Thoracic aorta (tissue), 2 donors: ENCODE results near the gene SORCS1. TPM values are rescaled to one million over a fixed set of nuclear protein-coding genes. Genes with fewer than 3 reads are reported as not detected.

Experiments used
- ATAC-seq: fragments of 150-250 bp; one replicate; pipeline ENCODE4 v1.8.0; 2017; ENCODE audit warnings: low read depth; ENCODE audit not compliant: insufficient number of reproducible peaks, low FRiP score
- DNase-seq: peaks from one replicate; pipeline ENCODE4 v3.0.0-alpha.2; 2020; ENCODE audit warnings: low spot score
- H3K27ac ChIP-seq, 2 donors: fragments of 200-600 bp; sonication (generic); 1 replicate in 1 of 2; 2 replicates in 1 of 2; pipeline ENCODE4 v1.5.1; 2016; ENCODE audit warnings: mild to moderate bottlenecking in 2 of 2, moderate library complexity in 2 of 2
- H3K27me3 ChIP-seq: fragments of 200-600 bp; sonication (generic); replicated peaks from 2 replicates; pipeline ENCODE4 v1.6.0; 2016; ENCODE audit warnings: mild to moderate bottlenecking; ENCODE audit not compliant: insufficient read depth
- H3K36me3 ChIP-seq: fragments of 200-600 bp; sonication (generic); one replicate; pipeline ENCODE4 v1.5.1; 2016
- H3K4me1 ChIP-seq, 2 donors: fragments of 200-600 bp; sonication (generic); 1 replicate in 1 of 2; 2 replicates in 1 of 2; pipeline versions ENCODE4 v1.5.1 to v1.6.0; 2016; ENCODE audit warnings: low read depth in 2 of 2, mild to moderate bottlenecking in 1 of 2; ENCODE audit not compliant: control insufficient read depth in 1 of 2
- H3K4me3 ChIP-seq: fragments of 200-600 bp; sonication (generic); 2 replicates; pipeline ENCODE4 v1.5.1; 2016; ENCODE audit warnings: mild to moderate bottlenecking
- H3K9me3 ChIP-seq: fragments of 200-600 bp; sonication (generic); 2 replicates; pipeline ENCODE4 v1.5.1; 2016
- total RNA-seq, 2 donors: library from RNA; depleted of rRNA; stranded (reverse); fragments of >200 nt; gene quantifications; one replicate each; pipeline versions ENCODE4 v1.1.0 to v1.2.3, GENCODE V29; 2016
- TF ChIP-seq, protein P1 (sequence below): fragments of 200-600 bp; sonication (generic); IDR thresholded peaks from one replicate; pipeline ENCODE4 v1.5.1; 2019; ENCODE audit warnings: antibody characterized with exemption

Gene SORCS1
- total RNA-seq, 2 donors from 2014 or later: 0.27 to 1.1 TPM

DNA sequence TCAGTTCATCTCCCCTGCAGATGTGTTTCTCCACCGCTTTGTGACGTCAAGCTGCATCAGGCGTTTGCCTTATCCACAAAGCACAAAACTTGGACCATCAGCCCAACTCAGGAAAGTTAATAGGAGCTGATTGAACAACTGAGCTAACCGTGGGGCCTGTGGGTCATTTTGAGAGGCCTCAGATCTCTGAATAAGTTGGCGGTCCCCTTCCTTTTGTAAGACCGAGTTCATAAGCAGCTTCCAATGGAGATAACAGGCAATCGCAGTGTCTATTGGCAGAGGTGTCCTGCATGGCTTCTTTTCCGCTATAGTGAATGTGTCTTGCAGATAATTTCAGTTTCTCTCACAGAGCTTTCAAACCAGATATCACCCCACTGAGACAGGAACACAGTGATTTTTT lies 154.0 kb downstream of the SORCS1 start:
- ATAC-seq (no peak), DNase-seq (no peak)
- Histone ChIP-seq H3K9me3 (no peaks in the 10 kb centered on the region), H3K27me3 (no peaks in the 10 kb centered on the region), H3K36me3 (no peaks in the 10 kb centered on the region), H3K27ac (no peak overlapping the region), H3K4me1 (no peaks in the 10 kb centered on the region), H3K4me3 (no peak overlapping the region)
- TF ChIP-seq, protein P1, sequence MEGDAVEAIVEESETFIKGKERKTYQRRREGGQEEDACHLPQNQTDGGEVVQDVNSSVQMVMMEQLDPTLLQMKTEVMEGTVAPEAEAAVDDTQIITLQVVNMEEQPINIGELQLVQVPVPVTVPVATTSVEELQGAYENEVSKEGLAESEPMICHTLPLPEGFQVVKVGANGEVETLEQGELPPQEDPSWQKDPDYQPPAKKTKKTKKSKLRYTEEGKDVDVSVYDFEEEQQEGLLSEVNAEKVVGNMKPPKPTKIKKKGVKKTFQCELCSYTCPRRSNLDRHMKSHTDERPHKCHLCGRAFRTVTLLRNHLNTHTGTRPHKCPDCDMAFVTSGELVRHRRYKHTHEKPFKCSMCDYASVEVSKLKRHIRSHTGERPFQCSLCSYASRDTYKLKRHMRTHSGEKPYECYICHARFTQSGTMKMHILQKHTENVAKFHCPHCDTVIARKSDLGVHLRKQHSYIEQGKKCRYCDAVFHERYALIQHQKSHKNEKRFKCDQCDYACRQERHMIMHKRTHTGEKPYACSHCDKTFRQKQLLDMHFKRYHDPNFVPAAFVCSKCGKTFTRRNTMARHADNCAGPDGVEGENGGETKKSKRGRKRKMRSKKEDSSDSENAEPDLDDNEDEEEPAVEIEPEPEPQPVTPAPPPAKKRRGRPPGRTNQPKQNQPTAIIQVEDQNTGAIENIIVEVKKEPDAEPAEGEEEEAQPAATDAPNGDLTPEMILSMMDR: no peak

DNA sequence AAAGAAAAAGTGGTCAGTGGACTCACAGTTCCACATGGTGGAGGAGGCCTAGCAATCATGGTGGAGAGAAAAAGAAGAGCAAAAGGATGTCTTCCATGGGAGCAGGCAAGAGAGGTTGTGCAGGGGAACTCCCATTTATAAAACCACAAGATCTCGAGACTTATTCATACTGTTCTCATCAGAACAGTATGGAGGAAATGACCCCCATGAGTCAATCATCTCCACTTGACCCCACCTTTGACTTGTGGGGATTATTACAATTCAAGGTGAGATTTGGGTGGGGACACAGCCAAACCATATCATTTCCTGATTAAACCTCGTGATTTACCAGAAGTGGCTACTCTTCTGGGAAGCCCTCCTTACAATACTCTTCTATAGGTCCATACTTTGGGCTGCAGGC lies 160.1 kb downstream of the SORCS1 start:
- Histone ChIP-seq H3K36me3 (no peaks in the 10 kb centered on the region), H3K9me3 (no peaks in the 10 kb centered on the region), H3K27ac (no peak overlapping the region), H3K4me1 (no peaks in the 10 kb centered on the region), H3K27me3 (no peaks in the 10 kb centered on the region), H3K4me3 (no peak overlapping the region)
- DNase-seq (no peak), ATAC-seq (no peak)
- TF ChIP-seq, protein P1: no peak

DNA sequence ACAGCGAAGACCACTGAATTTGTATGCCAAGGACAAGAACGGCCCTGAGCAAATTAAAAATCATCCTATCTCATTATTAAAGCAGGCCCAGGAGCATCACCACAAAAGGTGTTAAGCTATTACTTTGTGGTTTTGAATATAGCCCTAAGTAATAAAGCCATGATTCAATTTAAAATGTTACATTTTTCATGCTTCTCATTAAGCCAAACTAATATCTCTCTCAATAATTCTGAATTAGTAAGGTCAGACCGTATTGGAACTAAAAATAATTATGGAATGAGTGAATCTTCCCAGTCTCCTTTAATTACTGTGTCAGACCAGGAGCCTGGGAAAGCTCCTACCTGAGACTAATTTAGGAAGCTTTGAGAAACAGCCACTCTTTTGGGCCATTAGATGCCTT lies 162.4 kb downstream of the SORCS1 start:
- TF ChIP-seq, protein P1: no peak

DNA sequence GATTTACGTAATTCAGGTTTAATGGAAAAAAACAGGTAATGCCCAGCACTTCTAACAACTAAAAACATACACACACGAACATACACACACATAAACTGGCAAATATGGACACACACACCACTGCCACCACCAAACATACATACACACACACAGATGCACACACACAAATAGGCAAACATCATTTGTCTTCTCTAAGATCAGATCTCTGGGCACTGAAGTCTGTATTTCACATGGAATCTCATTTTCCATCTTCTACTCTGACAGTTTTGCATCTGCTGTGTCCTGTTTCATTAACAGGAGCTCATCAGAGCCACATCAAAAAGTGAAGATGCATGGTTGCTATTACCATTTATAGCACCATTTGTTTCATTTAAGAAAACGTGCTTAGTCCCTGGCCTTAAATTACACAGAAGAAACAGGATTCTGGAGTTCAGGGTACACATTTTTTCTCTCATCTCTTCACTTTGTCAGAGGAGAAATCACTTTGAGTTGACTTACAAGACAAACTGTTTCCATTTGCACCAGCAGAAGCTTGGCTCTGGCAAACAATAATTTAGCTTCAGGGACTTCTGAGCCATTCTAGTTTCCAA lies 165.3 kb downstream of the SORCS1 start:
- Histone ChIP-seq H3K27me3 (no peaks in the 10 kb centered on the region), H3K36me3 (no peaks in the 10 kb centered on the region), H3K4me3 (no peak overlapping the region), H3K9me3 (no peaks in the 10 kb centered on the region), H3K4me1 (no peaks in the 10 kb centered on the region), H3K27ac (no peak overlapping the region)
- DNase-seq (no peak), ATAC-seq (no peak)
- TF ChIP-seq, protein P1: no peak

More for the DNA sequence above, 162.4 kb downstream of the SORCS1 start:
- DNase-seq: no peak
- no peak for ATAC-seq
- Histone ChIP-seq H3K36me3 (no peaks in the 10 kb centered on the region), H3K27ac (no peak overlapping the region), H3K4me1 (no peaks in the 10 kb centered on the region), H3K9me3 (no peaks in the 10 kb centered on the region), H3K27me3 (no peaks in the 10 kb centered on the region), H3K4me3 (no peak overlapping the region)

DNA sequence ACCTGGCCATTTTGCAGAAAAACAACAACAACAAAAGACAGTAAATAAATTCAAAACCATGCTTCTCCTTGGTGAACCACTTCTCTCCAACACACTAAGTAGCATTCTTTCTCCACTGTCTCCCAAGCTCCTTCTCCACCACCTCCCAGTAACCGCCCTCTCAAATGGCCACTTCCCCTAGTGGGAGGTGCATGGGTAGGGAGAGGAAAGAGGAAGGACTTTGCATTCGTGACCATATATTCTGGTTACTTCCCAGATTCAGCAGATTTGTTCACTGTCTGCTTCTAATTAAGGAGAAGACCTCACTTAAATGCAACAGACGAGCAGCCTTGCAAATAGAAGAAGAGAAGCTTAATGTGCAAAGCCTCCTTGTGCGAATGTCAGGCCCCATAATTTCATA lies 166.8 kb downstream of the SORCS1 start:
- DNase-seq (no peak), ATAC-seq (no peak)
- no peaks in the 10 kb centered on the region for H3K27me3 ChIP-seq
- H3K36me3 ChIP-seq: no peaks in the 10 kb centered on the region
- H3K4me1 ChIP-seq: no peaks in the 10 kb centered on the region
- H3K27ac ChIP-seq: no peak overlapping the region
- H3K9me3 ChIP-seq: no peaks in the 10 kb centered on the region
- no peak overlapping the region for H3K4me3 ChIP-seq
- TF ChIP-seq, protein P1: no peak
